Subcutaneous preadipocyte (primary cell): Measurements from ENCODE around the gene CIAO2B. TPM values are rescaled to one million over a fixed set of nuclear protein-coding genes. Genes with fewer than 3 reads are reported as not detected.

ENCODE experiments used
- total RNA-seq: library from RNA; depleted of rRNA; stranded (reverse); fragments of >200 nt; gene quantifications from 2 replicates; pipeline ENCODE4 v1.2.3, GENCODE V29; 2012

The CIAO2B gene
- total RNA-seq = 92.9 and 125 TPM in 2 replicates

GRCh38 chr16:66934138-66934838 lies at the start of gene CIAO2B:
CIAO2B (minus strand) TSS chr16:66934402; CDS start chr16:66934364, 38 bp downstream.

DNA sequence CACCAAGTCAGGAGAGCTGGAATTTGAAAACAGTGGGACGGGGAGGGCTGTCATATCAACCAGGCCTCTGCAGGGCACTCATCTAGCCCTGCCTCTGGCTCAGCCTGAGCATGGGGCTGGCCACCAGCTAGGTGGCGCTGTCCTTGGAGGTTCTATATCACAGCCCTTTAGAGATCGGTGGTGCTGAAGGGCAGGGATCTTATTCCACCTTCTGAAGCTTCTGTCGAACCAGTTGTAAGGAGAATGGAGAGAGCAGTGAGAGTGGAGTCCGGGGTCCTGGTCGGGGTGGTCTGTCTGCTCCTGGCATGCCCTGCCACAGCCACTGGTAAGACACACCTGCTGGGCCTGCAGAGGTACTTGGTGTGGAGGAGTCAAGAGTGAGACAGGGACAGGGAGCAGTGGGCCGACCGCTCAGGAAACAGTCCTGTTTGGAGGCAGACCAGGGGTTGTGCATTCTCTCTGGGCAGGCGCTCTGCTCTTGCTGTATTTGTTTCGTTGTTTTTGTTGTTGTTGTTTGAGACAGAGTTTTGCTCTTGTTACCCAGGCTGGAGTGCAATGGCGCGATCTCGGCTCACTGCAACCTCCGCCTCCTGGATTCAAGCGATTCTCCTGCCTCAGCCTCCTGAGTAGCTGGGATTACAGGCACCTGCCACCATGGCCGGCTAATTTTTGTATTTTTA lies 27.0 kb upstream of the CIAO2B start, which contains the start of gene CES3:
TSS of gene CES3 (plus strand) at position 202 of the 680 bp plus-strand sequence. CDS start at position 244, 42 bp downstream.

DNA sequence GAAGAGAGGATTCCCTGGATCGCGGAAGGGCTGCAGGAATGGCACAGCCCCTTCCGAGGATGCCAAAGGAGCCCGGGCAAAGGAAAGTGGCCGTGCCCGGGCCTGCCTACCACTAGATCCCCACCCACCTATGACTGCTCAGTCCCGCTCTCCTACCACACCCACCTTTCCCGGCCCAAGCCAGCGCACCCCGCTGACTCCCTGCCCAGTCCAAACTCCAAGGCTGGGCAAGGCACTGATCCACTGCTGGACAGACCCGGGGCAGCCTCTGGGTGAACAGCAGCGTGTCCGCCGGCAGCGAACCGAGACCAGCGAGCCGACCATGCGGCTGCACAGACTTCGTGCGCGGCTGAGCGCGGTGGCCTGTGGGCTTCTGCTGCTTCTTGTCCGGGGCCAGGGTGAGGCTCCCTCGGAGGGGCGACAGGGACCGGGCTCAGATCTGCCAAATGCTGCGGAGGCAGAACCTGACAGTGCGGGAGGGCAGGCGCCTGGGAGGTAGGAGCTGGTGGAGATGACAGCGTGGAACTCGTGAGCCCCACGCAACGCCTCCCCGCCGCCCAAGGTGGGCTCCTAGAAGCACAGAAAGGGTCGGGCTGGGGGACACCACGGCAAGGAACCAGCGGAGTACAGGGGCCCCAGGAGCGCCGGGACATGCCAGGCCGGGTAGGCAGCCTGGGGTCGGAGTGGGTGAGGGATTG lies 1.3 kb upstream of the CIAO2B start, which contains the start of gene CES2:
TSS of gene CES2 (plus strand) at position 203 of the 698 bp plus-strand sequence. CDS start at position 323, 120 bp downstream.

DNA sequence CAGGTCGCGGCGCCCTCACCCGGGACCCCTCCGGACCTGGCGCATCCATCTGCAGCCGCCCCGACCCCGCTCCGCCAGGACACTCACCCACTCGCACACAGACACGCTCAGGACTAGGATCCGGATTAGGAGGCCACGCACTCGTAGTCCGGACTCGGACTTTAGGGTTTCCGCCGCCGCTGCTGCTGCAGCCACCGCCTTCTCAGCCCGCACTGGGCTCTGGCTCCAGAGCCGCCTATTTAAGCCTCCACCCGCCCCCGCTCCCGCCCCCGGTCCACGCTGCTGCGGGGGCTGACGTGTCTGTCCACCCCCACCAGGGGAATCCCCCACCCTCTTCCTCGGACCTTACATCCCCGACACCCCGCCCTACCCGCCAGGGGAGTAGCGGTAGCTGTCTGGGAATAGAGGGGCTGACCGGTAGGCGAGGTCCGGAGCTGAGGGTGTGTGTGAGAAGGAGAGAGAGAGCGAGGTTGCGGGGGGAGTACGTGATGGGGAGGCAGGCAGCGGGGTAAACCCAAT lies 8.8 kb downstream of the CIAO2B start, which contains the start of gene RRAD:
TSS of gene RRAD (minus strand) at position 214 of the 519 bp plus-strand sequence. CDS start 356 bp downstream, outside the sequence.

DNA sequence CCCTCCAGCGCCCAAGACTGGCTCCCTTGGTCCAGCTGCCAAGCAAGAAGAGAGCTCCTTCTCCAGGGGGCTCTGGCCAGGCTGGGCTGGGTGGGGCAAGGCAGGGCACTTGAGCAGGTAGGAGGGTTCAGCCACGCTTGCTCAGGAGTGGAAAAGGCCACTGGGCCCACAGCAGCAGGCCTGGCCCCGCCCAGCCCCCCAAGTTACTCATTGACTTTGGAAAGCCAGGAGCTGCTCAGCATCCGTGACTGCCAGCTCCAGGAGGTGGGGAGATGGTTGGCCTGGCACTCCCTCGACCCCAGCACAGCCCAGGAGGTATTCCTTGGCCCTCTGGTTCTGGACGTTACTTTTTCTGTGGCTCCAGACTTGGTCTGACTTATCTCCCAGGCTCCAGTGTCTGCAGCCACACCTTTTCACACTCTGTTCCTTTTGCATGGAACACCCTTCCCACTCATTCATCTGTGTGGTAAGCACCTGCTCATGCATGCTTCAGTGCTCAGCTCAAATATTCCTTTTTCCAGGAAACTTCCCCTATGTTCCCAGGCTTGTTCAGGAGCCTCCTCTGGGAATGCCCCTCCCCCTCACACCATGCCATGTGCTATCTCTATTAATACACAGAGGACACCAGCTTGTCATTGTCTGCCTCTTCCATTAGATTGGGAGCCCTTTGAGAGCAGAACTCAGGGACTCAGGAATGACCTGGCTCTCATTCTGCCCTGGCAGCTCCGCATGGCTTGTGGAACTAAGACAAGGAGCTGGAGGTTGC lies 15.2 kb downstream of the CIAO2B start, which contains the start of gene CDH16:
TSS of gene CDH16 (minus strand) at position 83 of the 766 bp plus-strand sequence. CDS start 820 bp downstream, outside the sequence.

Other genes with a start within 250 kb of the CIAO2B start
- gene CMTM4, start 237.7 kb downstream of the CIAO2B start, total RNA-seq = 16.9 and 20.3 TPM in 2 replicates
- gene DYNC1LI2, start 182.8 kb downstream of the CIAO2B start, total RNA-seq = 67.6 and 76.4 TPM in 2 replicates
- gene TERB1, start 132.8 kb downstream of the CIAO2B start, total RNA-seq = not detected in 2 replicates
- gene NAE1, start 103.4 kb downstream of the CIAO2B start, total RNA-seq = 79.4 and 81.3 TPM in 2 replicates
- not detected in 2 replicates for gene CA7, start 90.0 kb downstream of the CIAO2B start, total RNA-seq
- gene PDP2, start 53.9 kb downstream of the CIAO2B start, total RNA-seq = 8.8 and 14.3 TPM in 2 replicates
- not detected in 2 replicates for gene CDH16, start 15.5 kb downstream of the CIAO2B start, total RNA-seq
- gene RRAD, start 8.9 kb downstream of the CIAO2B start, total RNA-seq = 0.98 and 1.5 TPM in 2 replicates
- gene CES2, start 1.1 kb upstream of the CIAO2B start, total RNA-seq = 34.2 and 39.3 TPM in 2 replicates
- under 0.01 TPM in 2 replicates for gene CES3, start 26.9 kb upstream of the CIAO2B start, total RNA-seq
- gene CES4A, start 54.2 kb upstream of the CIAO2B start, total RNA-seq = 1.1 and 1.4 TPM in 2 replicates
- 49.2 and 85.2 TPM in 2 replicates for gene CBFB, start 94.7 kb upstream of the CIAO2B start, total RNA-seq
- gene PHAF1, start 175.5 kb upstream of the CIAO2B start, total RNA-seq = 11.4 and 14.9 TPM in 2 replicates
- gene B3GNT9, start 216.6 kb upstream of the CIAO2B start, total RNA-seq = 15.4 and 23.1 TPM in 2 replicates
- gene TRADD, start 225.5 kb upstream of the CIAO2B start, total RNA-seq = 12.1 and 14.7 TPM in 2 replicates
- gene FBXL8, start 225.6 kb upstream of the CIAO2B start, total RNA-seq = 10.8 and 19.5 TPM in 2 replicates
- 2.7 and 6.2 TPM in 2 replicates for gene HSF4, start 230.3 kb upstream of the CIAO2B start, total RNA-seq
- gene NOL3, start 236.1 kb upstream of the CIAO2B start, total RNA-seq = 5.9 and 7.3 TPM in 2 replicates
- 12.9 and 17.8 TPM in 2 replicates for gene MATCAP1, start 249.6 kb upstream of the CIAO2B start, total RNA-seq